Forelimb muscle (tissue), 1 donor: ENCODE data around the gene SLC19A2. TPM values are rescaled to one million over a fixed set of nuclear protein-coding genes. Genes with fewer than 3 reads are reported as not detected.
"Not testable (repeated sequence)": the region's sequence is repeated elsewhere in the genome, so short reads cannot be mapped to it uniquely, and the experiment has no call there.

Experiments used
- DNase-seq: peaks from one replicate; pipeline ENCODE4 v3.0.0-alpha.2; 2013; ENCODE audit warnings: low read depth
- polyA plus RNA-seq: library from polyadenylated mRNA; unstranded; fragments of 120-200 nt; gene quantifications from one replicate; pipeline ENCODE4 v1.2.1, GENCODE V29; 2013; ENCODE audit not compliant: insufficient read length

SLC19A2 gene
- polyA plus RNA-seq, 1 donor = 7.4 TPM

GRCh38 chr1:169509354-169509753, 23.6 kb upstream of the SLC19A2 start:
- no peak for DNase-seq

- DNase-seq = no peak
Observed at GRCh38 chr1:169508432-169509338, 22.9 kb upstream of the SLC19A2 start.

- DNase-seq = no peak
Observed at GRCh38 chr1:169507413-169507812, 21.7 kb upstream of the SLC19A2 start.

GRCh38 chr1:169503601-169504000, 17.9 kb upstream of the SLC19A2 start:
- not testable (repeated sequence) for DNase-seq

GRCh38 chr1:169499807-169500206, 14.1 kb upstream of the SLC19A2 start:
- DNase-seq = no peak

- no peak for DNase-seq
Observed at GRCh38 chr1:169497317-169497716, 11.6 kb upstream of the SLC19A2 start.

- no peak for DNase-seq
Observed at GRCh38 chr1:169495916-169496315, 10.2 kb upstream of the SLC19A2 start.

GRCh38 chr1:169495046-169495775, 9.5 kb upstream of the SLC19A2 start:
- no peak for DNase-seq

- no peak for DNase-seq
Observed at GRCh38 chr1:169494343-169494742, 8.6 kb upstream of the SLC19A2 start.

GRCh38 chr1:169493251-169493650, 7.5 kb upstream of the SLC19A2 start:
- DNase-seq = no peak

GRCh38 chr1:169491845-169492281, 6.1 kb upstream of the SLC19A2 start:
- no peak for DNase-seq

- no peak for DNase-seq
Observed at GRCh38 chr1:169488157-169488556, 2.4 kb upstream of the SLC19A2 start.

- no peak for DNase-seq
Observed at GRCh38 chr1:169487561-169487960, 1.8 kb upstream of the SLC19A2 start.

- DNase-seq = no peak
Observed at GRCh38 chr1:169487133-169487532, 1.4 kb upstream of the SLC19A2 start.

GRCh38 chr1:169486281-169487051, 722 bp upstream of the SLC19A2 start:
- DNase-seq = no peak

GRCh38 chr1:169484683-169485430, 887 bp downstream of the SLC19A2 start:
- no peak for DNase-seq

- DNase-seq = no peak
Observed at GRCh38 chr1:169484101-169484500, 1.6 kb downstream of the SLC19A2 start.

- no peak for DNase-seq
Observed at GRCh38 chr1:169483500-169483966, 2.2 kb downstream of the SLC19A2 start.

GRCh38 chr1:169479363-169480066, 6.2 kb downstream of the SLC19A2 start:
- DNase-seq = no peak

GRCh38 chr1:169478094-169478672, 7.6 kb downstream of the SLC19A2 start:
- no peak for DNase-seq
